ENCODE measurements around the gene CALD1. TPM values are rescaled to one million over a fixed set of nuclear protein-coding genes. Genes with fewer than 3 reads are reported as not detected.
A peak's percentile ranks its signal among the peaks of the same experiment; 100 is the strongest.

The CALD1 gene
- total RNA-seq, 1 donor from 2014 or later, result 145 TPM

- no peak for DNase-seq (ENCODE audit: low spot score)
- peak; percentile 43 for ATAC-seq
These were observed 213.3 kb downstream of the CALD1 start for GRCh38 chr7:134992626-134993179.

DNA sequence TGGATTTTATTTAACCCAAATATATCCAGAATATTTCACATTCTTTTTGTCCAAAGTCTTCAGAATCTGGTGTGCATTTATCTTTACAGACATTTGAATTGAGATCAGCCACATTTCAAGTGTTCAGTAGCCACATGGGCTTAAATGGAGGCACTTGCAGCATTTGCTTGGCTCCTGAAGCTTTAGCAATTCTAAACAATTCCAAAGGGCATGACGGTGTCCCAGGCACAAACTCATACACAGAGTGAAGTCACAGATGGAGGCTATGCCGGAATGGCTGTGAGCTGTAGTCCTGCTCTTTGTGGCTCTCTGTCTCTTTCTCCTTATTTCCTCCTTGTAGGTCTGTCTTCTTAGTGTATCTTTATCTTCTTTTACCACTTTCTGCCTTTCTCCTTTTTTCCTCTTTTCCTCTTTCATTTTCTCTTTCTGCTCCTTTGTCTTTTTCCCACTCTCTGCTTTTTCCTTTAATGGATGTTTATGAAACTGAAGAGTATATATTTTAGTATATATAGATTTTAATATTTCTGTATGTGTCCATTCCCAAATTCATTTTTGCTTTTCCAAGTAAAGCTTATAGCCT, 214.5 kb downstream of the CALD1 start:
- no peak for DNase-seq (ENCODE audit: low spot score)
- peak; percentile 68 for ATAC-seq

GRCh38 chr7:134995239-134996096, 216.0 kb downstream of the CALD1 start:
- ATAC-seq, result peak; percentile 8
- DNase-seq (ENCODE audit: low spot score), result no peak

GRCh38 chr7:134996097-134996550, 216.7 kb downstream of the CALD1 start:
- ATAC-seq, result no peak
- DNase-seq (ENCODE audit: low spot score), result no peak

DNA sequence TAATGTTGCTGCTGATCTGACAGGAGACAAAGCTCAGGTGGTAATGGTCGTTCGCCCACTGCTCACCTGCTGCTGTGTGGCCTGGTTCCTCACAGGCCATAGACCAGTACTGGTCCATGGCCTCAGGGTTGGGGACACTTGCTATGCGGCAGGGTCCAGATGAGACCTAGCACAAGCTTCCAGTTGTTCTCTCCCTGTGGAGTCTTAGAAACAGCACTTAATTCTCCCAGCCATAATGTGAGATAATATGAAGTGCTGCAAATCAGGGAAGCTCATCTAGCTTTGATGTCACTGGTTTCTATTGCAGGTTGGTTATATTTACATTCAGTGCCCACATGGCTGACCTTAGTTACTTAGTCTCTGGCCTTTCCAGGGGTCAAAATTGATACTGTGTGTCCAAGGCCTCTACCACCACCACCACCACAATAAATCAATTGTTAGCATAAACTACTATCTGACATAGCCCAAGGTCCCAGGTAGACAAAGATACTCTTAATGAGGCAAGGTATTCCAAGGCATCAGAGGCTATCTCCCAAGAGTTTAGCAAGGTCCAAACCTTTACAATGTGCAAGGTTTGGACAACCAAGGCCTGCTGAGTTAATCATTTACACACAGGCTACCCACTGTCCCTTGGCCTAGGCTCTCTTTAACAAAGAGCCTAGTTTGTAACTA, 217.9 kb downstream of the CALD1 start:
- DNase-seq (ENCODE audit: low spot score), result no peak
- ATAC-seq, result peak; percentile 71

GRCh38 chr7:134999136-134999535, 219.7 kb downstream of the CALD1 start:
- ATAC-seq (no peak), DNase-seq (ENCODE audit: low spot score) (no peak)

GRCh38 chr7:135001390-135002165, 222.1 kb downstream of the CALD1 start:
- ATAC-seq (peak; percentile 57), DNase-seq (ENCODE audit: low spot score) (no peak)

GRCh38 chr7:135012229-135012628, 232.8 kb downstream of the CALD1 start:
- DNase-seq (ENCODE audit: low spot score) (no peak), ATAC-seq (no peak)

Other genes starting within 250 kb of the CALD1 start
- gene AKR1B15, start 230.5 kb upstream of the CALD1 start, total RNA-seq, result not detected
- 5.9 TPM for gene BPGM, start 132.8 kb upstream of the CALD1 start, total RNA-seq
- 2.1 TPM for gene AGBL3, start 206.9 kb downstream of the CALD1 start, total RNA-seq

Measured in left lobe of liver (tissue), 2 donors.